Right renal cortex interstitium (tissue), 3 donors: Measurements from ENCODE around the gene CLSTN1. TPM values are rescaled to one million over a fixed set of nuclear protein-coding genes. Genes with fewer than 3 reads are reported as not detected.
"Not testable (repeated sequence)": the region's sequence is repeated elsewhere in the genome, so short reads cannot be mapped to it uniquely, and the experiment has no call there.

Experiments used
- DNase-seq, 3 donors: peaks; one replicate each; pipeline ENCODE4 v3.0.0-alpha.2; 2013; ENCODE audit warnings: low read depth in 3 of 3, low spot score in 2 of 3
- polyA plus RNA-seq, 3 donors: library from polyadenylated mRNA; unstranded; fragments of 120-200 nt; gene quantifications; one replicate each; pipeline ENCODE4 v1.2.1, GENCODE V29; 2013; ENCODE audit not compliant: insufficient read length in 3 of 3

The CLSTN1 gene
- polyA plus RNA-seq, 3 donors, result 127 to 142 (median 137) TPM

- DNase-seq, result no peak
Measured at GRCh38 chr1:9801909-9802308, 21.9 kb downstream of the CLSTN1 start.

GRCh38 chr1:9798236-9799130 is 25.3 kb downstream of the CLSTN1 start:
- DNase-seq, result no peak

- DNase-seq, result no peak
Measured at GRCh38 chr1:9797049-9797448, 26.7 kb downstream of the CLSTN1 start.

- DNase-seq, result no peak
Measured at GRCh38 chr1:9794081-9794480, 29.7 kb downstream of the CLSTN1 start.

- no peak for DNase-seq
Measured at GRCh38 chr1:9793291-9793690, 30.5 kb downstream of the CLSTN1 start.

GRCh38 chr1:9792156-9793042 is 31.4 kb downstream of the CLSTN1 start:
- no peak for DNase-seq

- not testable (repeated sequence) for DNase-seq
Measured at GRCh38 chr1:9789700-9790099, 34.1 kb downstream of the CLSTN1 start.

GRCh38 chr1:9787702-9788101 is 36.1 kb downstream of the CLSTN1 start:
- no peak for DNase-seq

GRCh38 chr1:9785406-9785805 is 38.4 kb downstream of the CLSTN1 start:
- DNase-seq, result no peak

- no peak for DNase-seq
Measured at GRCh38 chr1:9784508-9785133, 39.1 kb downstream of the CLSTN1 start.

- no peak for DNase-seq
Measured at GRCh38 chr1:9782897-9783296, 40.9 kb downstream of the CLSTN1 start.

GRCh38 chr1:9782116-9782751 is 41.5 kb downstream of the CLSTN1 start:
- DNase-seq, result no peak

- DNase-seq, result no peak
Measured at GRCh38 chr1:9780554-9781110, 43.1 kb downstream of the CLSTN1 start.

- DNase-seq, result no peak
Measured at GRCh38 chr1:9778905-9779304, 44.9 kb downstream of the CLSTN1 start.

- no peak for DNase-seq
Measured at GRCh38 chr1:9776685-9777084, 47.1 kb downstream of the CLSTN1 start.

- DNase-seq, result no peak
Measured at GRCh38 chr1:9774712-9775679, 48.8 kb downstream of the CLSTN1 start.

GRCh38 chr1:9770298-9770697 is 53.5 kb downstream of the CLSTN1 start:
- no peak for DNase-seq

GRCh38 chr1:9768983-9769382 is 54.8 kb downstream of the CLSTN1 start:
- DNase-seq, result no peak
